Measurements from ENCODE around the gene VRK1.

The VRK1 gene

GRCh38 chr14:96928779-96929380, 131.7 kb downstream of the VRK1 start:
- DNase-seq, result no peak

- no peak for DNase-seq
Observed at GRCh38 chr14:96929950-96930349, 132.8 kb downstream of the VRK1 start.

- DNase-seq, result no peak
Observed at GRCh38 chr14:96930526-96930925, 133.3 kb downstream of the VRK1 start.

All from hematopoietic multipotent progenitor cell treated with erythropoietin and hydrocortisone succinate and interleukin-3 and kit ligand, for 8 days (in vitro differentiated cells).